ENCODE measurements around the gene CTNNBIP1.

The CTNNBIP1 gene

DNA sequence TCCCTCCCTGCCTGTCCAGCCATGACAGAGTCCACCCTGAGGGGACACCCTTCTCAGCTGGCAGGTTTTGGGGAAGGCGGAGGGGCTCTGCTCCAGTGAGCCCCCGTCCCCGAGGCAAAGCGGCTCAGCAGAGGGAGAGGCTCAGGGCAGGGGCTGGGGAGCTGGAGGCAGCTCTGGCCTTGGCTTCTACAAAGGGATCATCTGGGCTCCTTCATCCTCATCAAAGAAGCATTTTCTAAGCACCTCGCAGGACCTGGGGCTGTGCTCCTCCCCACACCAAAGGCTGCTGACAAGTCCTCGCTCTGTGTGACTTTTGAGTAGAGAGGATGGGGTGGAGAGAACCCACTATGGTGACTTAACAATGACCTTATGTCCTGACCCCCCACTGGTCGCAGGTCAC is 65.3 kb downstream of the CTNNBIP1 start:
- no peaks in the 10 kb centered on the region for H3K4me1 ChIP-seq (ENCODE audit: control insufficient read depth, insufficient read depth, low read length)
- peaks cover 2% of the 10 kb centered on the region for H3K36me3 ChIP-seq (ENCODE audit: control insufficient read depth, insufficient read depth, low read length)
- no peak overlapping the region for H3K9ac ChIP-seq (ENCODE audit: low read length)
- H3K27me3 ChIP-seq (ENCODE audit: control insufficient read depth, insufficient read depth, low read length), result no peaks in the 10 kb centered on the region
- H3K4me3 ChIP-seq (ENCODE audit: low read length), result no peak overlapping the region
- no peak overlapping the region for H3K27ac ChIP-seq (ENCODE audit: low read depth, low read length)

DNA sequence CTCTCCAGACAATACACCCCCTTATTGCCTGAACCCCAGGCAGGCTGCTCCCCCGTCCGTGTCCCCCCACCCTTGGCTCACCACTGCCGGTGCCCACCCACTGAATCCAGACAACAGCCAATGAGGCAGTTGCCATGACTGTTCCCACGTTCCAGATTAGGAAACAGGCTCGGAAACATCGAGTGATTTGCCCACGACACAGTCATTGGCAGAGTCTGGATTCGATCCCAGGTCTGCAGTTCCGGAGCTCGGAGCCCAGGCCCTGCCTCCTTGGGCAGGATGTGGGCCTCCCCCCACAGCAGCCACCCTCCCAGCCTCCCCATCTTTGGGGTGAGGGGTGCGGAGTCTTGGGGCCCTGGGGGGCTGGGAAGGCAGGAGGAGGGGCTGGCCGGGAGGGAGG is 66.0 kb downstream of the CTNNBIP1 start:
- Histone ChIP-seq H3K27ac (ENCODE audit: low read depth, low read length) (no peak overlapping the region), H3K4me3 (ENCODE audit: low read length) (no peak overlapping the region), H3K9ac (ENCODE audit: low read length) (no peak overlapping the region), H3K4me1 (ENCODE audit: control insufficient read depth, insufficient read depth, low read length) (no peaks in the 10 kb centered on the region), H3K27me3 (ENCODE audit: control insufficient read depth, insufficient read depth, low read length) (no peaks in the 10 kb centered on the region), H3K36me3 (ENCODE audit: control insufficient read depth, insufficient read depth, low read length) (peaks cover 2% of the 10 kb centered on the region)

DNA sequence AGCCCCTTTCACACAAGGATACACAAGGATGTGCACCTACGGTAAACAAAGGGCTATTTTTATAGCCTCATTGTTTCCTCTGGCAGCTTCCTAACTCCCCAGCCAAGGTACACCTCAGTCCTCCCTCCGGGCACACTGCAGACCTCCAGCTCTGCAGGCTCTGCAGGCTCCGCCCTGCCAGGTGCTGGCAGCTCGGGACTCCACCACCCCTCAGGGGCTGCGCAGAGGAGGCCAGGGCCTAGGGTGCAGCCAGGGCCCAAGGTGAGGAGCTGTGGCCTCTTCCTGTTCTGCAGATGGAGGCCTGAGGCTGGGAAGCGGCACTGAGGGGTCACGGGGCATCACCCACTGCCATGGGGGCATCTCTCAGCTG is 66.5 kb downstream of the CTNNBIP1 start:
- no peaks in the 10 kb centered on the region for H3K4me1 ChIP-seq (ENCODE audit: control insufficient read depth, insufficient read depth, low read length)
- no peak overlapping the region for H3K27ac ChIP-seq (ENCODE audit: low read depth, low read length)
- no peak overlapping the region for H3K9ac ChIP-seq (ENCODE audit: low read length)
- no peaks in the 10 kb centered on the region for H3K36me3 ChIP-seq (ENCODE audit: control insufficient read depth, insufficient read depth, low read length)
- no peak overlapping the region for H3K4me3 ChIP-seq (ENCODE audit: low read length)
- no peaks in the 10 kb centered on the region for H3K27me3 ChIP-seq (ENCODE audit: control insufficient read depth, insufficient read depth, low read length)

DNA sequence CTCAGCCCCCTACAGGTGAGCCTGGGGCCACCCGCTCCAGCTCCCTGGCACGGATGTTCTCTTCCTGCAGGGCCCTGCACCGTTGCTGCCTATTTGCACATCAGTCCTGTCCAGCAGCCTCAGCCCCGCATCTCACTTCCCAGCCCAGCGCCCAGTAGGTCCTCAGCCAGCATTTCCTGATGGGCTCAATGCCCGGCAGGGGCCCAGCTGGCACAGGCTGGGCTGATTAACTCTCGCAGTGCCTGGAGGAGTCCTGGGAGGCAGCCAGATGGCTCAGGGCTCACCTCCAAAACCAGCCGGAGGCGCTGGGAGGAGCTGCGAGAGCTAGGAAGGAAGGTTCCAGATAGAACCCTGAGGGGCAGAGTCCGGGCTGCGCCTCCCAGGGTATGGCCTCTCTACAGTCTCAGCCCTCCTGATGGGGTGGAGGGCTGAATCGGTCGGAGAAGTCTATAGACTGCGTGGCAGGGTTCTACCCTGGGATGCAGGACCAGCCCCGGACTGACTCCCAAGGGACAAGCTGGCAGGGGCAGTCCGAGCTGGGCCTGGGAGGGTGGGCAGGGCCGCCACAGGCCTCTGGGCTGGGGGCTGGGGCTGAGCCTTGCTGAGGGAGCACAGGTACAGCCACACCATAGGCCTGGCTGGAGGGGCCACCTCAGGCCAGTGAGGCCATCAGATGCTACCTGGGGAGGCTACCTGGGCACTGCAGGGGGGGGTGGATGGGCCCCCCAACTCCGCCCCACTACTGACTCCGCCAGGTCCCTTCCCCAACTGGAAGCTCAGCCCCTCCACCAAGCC is 67.1 kb downstream of the CTNNBIP1 start:
- no peak overlapping the region for H3K27ac ChIP-seq (ENCODE audit: low read depth, low read length)
- H3K36me3 ChIP-seq (ENCODE audit: control insufficient read depth, insufficient read depth, low read length), result no peaks in the 10 kb centered on the region
- H3K27me3 ChIP-seq (ENCODE audit: control insufficient read depth, insufficient read depth, low read length), result no peaks in the 10 kb centered on the region
- H3K4me1 ChIP-seq (ENCODE audit: control insufficient read depth, insufficient read depth, low read length), result no peaks in the 10 kb centered on the region
- H3K9ac ChIP-seq (ENCODE audit: low read length), result no peak overlapping the region
- no peak overlapping the region for H3K4me3 ChIP-seq (ENCODE audit: low read length)

DNA sequence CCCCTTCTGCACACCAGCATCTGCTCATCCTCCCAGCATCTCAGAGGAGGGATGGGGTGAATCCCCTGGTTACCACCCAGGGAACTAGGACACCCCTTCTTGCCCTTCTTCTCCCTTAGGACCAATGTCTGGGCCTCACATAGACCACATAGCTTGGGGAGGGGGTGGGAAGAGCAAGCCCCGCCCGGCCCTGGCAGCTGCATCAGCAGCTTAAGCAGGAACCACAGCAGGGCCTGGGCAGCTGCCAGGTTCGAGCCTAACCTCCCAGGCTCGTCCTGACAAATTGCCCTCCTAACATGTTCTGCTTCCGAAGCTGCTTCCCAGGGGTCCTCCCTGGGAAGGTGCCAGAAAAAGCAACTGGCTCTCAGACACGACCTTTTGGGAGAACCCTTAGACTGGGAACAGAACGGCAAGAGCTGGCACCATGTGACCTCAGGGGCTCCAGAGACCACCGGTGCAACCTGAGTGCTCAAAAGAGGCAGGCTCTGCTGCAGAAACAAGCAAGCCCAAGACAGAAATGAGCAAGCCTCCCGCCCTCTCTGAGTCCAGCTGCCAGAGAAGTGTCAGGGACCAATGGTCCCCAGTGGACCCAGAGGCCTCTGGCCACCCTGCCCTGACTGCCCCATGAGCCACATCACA is 67.9 kb downstream of the CTNNBIP1 start:
- no peak overlapping the region for H3K27ac ChIP-seq (ENCODE audit: low read depth, low read length)
- H3K4me3 ChIP-seq (ENCODE audit: low read length), result no peak overlapping the region
- no peaks in the 10 kb centered on the region for H3K4me1 ChIP-seq (ENCODE audit: control insufficient read depth, insufficient read depth, low read length)
- no peak overlapping the region for H3K9ac ChIP-seq (ENCODE audit: low read length)
- H3K27me3 ChIP-seq (ENCODE audit: control insufficient read depth, insufficient read depth, low read length), result no peaks in the 10 kb centered on the region
- H3K36me3 ChIP-seq (ENCODE audit: control insufficient read depth, insufficient read depth, low read length), result no peaks in the 10 kb centered on the region

DNA sequence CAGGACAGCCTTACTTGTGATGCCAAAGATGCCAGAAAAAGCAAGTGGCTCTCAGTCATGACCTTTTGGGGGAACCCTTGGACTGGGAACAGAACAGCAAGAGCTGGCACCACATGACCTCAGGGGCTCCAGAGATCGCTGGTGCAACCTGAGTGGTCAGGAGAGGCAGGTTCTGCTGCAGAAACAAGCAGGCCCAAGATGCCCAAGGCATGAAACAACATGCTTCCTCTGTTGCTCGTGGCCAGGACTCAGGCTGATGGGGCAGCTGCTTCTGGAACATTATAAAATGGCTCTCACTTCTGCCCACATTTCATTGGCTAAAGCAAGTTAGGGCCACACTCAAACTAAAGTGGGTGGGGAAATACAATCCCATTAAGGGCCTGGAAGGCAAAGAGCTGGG is 68.6 kb downstream of the CTNNBIP1 start:
- no peak overlapping the region for H3K27ac ChIP-seq (ENCODE audit: low read depth, low read length)
- no peaks in the 10 kb centered on the region for H3K27me3 ChIP-seq (ENCODE audit: control insufficient read depth, insufficient read depth, low read length)
- H3K36me3 ChIP-seq (ENCODE audit: control insufficient read depth, insufficient read depth, low read length), result no peaks in the 10 kb centered on the region
- no peaks in the 10 kb centered on the region for H3K4me1 ChIP-seq (ENCODE audit: control insufficient read depth, insufficient read depth, low read length)
- no peak overlapping the region for H3K4me3 ChIP-seq (ENCODE audit: low read length)
- H3K9ac ChIP-seq (ENCODE audit: low read length), result no peak overlapping the region

DNA sequence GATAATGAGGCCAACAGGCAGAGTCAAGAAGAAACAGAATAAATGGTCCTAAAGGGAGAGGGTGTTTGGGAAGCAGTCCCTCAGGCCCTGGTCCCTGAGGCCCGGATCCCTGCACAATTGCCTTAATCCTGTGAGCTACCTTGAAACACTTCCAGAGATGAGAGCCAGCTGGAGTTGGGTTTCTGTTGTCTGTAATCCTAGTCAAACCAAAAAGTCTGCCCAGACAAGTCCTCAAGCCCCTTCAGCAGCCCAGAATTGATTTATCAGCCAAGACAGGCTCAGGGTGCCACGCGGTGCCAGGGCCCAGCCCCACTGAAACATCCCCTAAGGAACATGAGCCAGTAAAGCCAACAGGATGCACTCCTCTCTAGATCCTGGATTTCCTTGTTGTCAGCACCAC is 69.9 kb downstream of the CTNNBIP1 start:
- no peaks in the 10 kb centered on the region for H3K36me3 ChIP-seq (ENCODE audit: control insufficient read depth, insufficient read depth, low read length)
- H3K4me1 ChIP-seq (ENCODE audit: control insufficient read depth, insufficient read depth, low read length), result peaks cover 4% of the 10 kb centered on the region
- no peaks in the 10 kb centered on the region for H3K27me3 ChIP-seq (ENCODE audit: control insufficient read depth, insufficient read depth, low read length)
- no peak overlapping the region for H3K27ac ChIP-seq (ENCODE audit: low read depth, low read length)
- no peak overlapping the region for H3K9ac ChIP-seq (ENCODE audit: low read length)
- H3K4me3 ChIP-seq (ENCODE audit: low read length), result no peak overlapping the region

DNA sequence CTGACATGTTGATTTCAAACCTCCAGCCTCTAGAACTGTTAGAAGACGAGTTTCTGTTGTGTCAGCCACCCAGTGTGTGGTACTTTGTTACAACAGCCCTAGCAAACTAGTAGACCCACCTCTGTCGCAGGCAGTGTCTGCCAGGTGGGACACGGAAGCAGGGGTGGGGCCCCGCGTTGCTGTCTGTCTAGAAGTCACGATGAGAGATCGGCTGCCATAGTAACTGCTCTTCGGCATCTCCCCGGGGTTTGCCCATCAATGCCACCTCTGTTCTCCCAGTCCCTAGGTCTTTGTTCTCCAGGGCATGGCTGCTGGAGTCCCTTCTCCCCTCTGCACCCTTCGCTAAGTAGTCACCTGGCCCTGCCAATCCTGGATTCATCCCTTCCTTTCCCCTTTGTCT is 71.1 kb downstream of the CTNNBIP1 start:
- no peaks in the 10 kb centered on the region for H3K27me3 ChIP-seq (ENCODE audit: control insufficient read depth, insufficient read depth, low read length)
- H3K36me3 ChIP-seq (ENCODE audit: control insufficient read depth, insufficient read depth, low read length), result no peaks in the 10 kb centered on the region
- H3K9ac ChIP-seq (ENCODE audit: low read length), result no peak overlapping the region
- no peak overlapping the region for H3K4me3 ChIP-seq (ENCODE audit: low read length)
- H3K27ac ChIP-seq (ENCODE audit: low read depth, low read length), result no peak overlapping the region
- peaks cover 5% of the 10 kb centered on the region for H3K4me1 ChIP-seq (ENCODE audit: control insufficient read depth, insufficient read depth, low read length)

DNA sequence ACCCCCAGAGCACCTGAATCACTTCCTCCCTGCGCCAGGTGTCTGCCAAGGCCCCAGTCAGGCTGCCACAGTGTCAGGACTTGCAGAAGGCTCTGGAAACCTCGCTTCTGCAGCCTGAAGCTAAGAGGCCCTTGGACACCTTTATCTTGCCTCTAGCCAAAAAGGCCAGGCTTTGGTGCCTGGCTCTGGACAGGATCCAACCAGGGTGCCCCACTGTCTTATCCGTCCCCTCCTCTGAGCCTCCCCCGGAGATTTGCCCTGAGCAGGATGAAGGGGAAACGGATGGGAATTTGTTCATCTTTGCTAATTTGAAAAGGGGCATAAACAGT is 73.5 kb downstream of the CTNNBIP1 start:
- Histone ChIP-seq H3K36me3 (ENCODE audit: control insufficient read depth, insufficient read depth, low read length) (no peaks in the 10 kb centered on the region), H3K4me1 (ENCODE audit: control insufficient read depth, insufficient read depth, low read length) (peaks cover 5% of the 10 kb centered on the region), H3K9ac (ENCODE audit: low read length) (no peak overlapping the region), H3K27me3 (ENCODE audit: control insufficient read depth, insufficient read depth, low read length) (no peaks in the 10 kb centered on the region), H3K27ac (ENCODE audit: low read depth, low read length) (peak overlapping the region; percentile 65), H3K4me3 (ENCODE audit: low read length) (no peak overlapping the region)

DNA sequence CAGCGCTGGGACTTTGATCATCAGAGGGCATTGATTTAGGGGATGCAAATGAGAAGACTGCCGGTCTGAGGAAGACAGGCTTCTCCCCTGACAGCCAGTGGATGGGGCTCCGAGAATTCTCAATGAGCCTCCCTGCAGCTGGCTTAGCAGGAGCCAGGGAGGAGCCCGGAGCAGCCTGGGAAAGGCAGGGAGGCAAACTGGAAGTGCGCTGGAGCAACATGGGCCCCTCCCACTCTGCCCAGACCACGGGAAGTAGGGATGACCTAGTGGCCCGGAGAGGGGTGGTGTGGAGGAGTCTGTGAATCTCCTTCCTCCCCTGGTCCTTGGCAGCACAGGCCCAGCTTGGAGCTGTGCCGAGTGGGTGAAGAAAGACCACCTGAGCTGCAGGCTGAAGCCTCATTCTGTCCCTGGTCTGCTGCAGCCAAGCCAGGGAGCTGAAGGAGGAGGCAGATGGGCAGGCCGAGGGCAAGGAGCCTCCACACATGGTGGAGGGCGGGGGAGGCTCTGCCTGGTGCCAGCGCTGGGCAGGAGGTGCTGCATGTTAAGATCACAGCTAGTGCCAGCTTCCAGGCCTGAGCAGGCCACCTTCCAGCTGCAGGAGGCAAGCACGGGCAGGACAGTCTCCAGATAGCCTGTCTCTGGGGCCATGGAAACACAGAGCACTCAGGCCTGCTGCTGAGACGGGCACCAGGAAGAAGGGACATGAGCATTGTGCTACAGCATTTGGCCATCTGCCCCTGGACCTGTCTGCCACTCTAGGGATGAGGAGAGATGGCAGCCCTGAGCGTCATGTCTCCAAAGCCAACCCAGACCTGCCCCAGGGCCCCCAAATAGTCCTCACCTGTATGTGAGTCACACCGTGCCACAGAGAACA is 74.1 kb downstream of the CTNNBIP1 start:
- no peak overlapping the region for H3K4me3 ChIP-seq (ENCODE audit: low read length)

DNA sequence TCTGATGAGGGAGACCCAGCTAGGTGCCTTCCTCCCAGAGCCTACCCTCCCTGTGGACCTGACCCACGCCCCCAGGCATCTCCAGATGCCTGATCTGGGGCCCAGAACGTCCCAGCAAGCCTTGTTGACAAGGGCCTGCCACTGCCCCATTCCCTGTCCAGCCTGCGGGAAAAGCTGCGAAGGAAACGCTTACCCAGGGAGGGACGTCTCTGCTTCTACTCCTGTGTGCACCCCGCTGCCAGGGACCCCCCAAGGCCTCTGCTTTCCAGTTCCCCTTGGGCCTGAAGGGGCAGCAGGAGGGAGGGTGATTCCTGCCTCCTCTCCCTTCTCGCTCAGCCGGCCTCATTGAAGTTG is 74.7 kb downstream of the CTNNBIP1 start:
- Histone ChIP-seq H3K27me3 (ENCODE audit: control insufficient read depth, insufficient read depth, low read length) (no peaks in the 10 kb centered on the region), H3K27ac (ENCODE audit: low read depth, low read length) (peak overlapping the region; percentile 55), H3K4me3 (ENCODE audit: low read length) (peak overlapping the region; percentile 13), H3K4me1 (ENCODE audit: control insufficient read depth, insufficient read depth, low read length) (peaks cover 5% of the 10 kb centered on the region), H3K36me3 (ENCODE audit: control insufficient read depth, insufficient read depth, low read length) (no peaks in the 10 kb centered on the region), H3K9ac (ENCODE audit: low read length) (no peak overlapping the region)

More for the DNA sequence above, 74.1 kb downstream of the CTNNBIP1 start:
- H3K36me3 ChIP-seq (ENCODE audit: control insufficient read depth, insufficient read depth, low read length), result no peaks in the 10 kb centered on the region
- no peaks in the 10 kb centered on the region for H3K27me3 ChIP-seq (ENCODE audit: control insufficient read depth, insufficient read depth, low read length)
- H3K4me1 ChIP-seq (ENCODE audit: control insufficient read depth, insufficient read depth, low read length), result peaks cover 5% of the 10 kb centered on the region
- H3K27ac ChIP-seq (ENCODE audit: low read depth, low read length), result peak overlapping the region; percentile 65
- no peak overlapping the region for H3K9ac ChIP-seq (ENCODE audit: low read length)

DNA sequence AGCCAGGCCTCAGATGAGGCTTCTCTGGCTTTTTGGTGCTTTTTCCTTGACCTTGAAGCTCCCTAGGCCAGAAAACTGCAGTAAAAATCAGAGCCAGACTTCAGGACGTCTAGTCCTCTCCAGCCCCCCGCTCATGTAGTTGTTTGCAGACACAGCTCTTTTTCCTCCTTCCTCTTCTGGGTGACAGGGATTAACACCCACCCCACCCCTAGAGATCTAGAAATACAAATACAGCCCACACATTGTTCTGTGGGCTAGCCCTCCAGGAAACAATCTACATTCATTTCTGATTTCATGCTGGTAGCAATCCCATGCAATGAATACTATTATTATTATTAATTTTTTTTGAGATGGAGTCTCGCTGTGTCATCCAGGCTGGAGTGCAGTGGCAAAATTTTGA is 76.4 kb downstream of the CTNNBIP1 start:
- Histone ChIP-seq H3K4me1 (ENCODE audit: control insufficient read depth, insufficient read depth, low read length) (peaks cover 5% of the 10 kb centered on the region), H3K9ac (ENCODE audit: low read length) (no peak overlapping the region), H3K36me3 (ENCODE audit: control insufficient read depth, insufficient read depth, low read length) (no peaks in the 10 kb centered on the region), H3K4me3 (ENCODE audit: low read length) (no peak overlapping the region), H3K27ac (ENCODE audit: low read depth, low read length) (no peak overlapping the region), H3K27me3 (ENCODE audit: control insufficient read depth, insufficient read depth, low read length) (no peaks in the 10 kb centered on the region)
